HL-60 (cell line): Measurements from ENCODE around the gene RNASE13.

Experiments
- DNase-seq, 2 experiments: peaks; one replicate each; pipeline ENCODE4 v3.0.0-alpha.2; 2010 to 2020; ENCODE audit warnings: low read depth in 1 of 2, low spot score in 1 of 2
- H3K27ac ChIP-seq: fragments of 250-450 bp; sonication (Bioruptor Pico); replicated peaks from 2 replicates; pipeline ENCODE4 v1.5.1; 2020; ENCODE audit warnings: mild to moderate bottlenecking, moderate library complexity
- H3K27me3 ChIP-seq: fragments of 250-450 bp; sonication (Bioruptor Pico); 2 replicates; pipeline ENCODE4 v1.5.1; 2021; ENCODE audit warnings: mild to moderate bottlenecking, moderate library complexity; ENCODE audit not compliant: insufficient read depth, poor library complexity, severe bottlenecking
- H3K4me3 ChIP-seq: replicated peaks from 2 replicates; pipeline ENCODE4 v1.5.1; 2011; ENCODE audit warnings: mild to moderate bottlenecking, control low read depth, low read length; ENCODE audit not compliant: insufficient read depth
- CTCF ChIP-seq: IDR thresholded peaks from one replicate; pipeline ENCODE4 v1.5.1; 2011; ENCODE audit warnings: low read length, control low read depth, inconsistent platforms; ENCODE audit not compliant: insufficient read depth
- GABPA ChIP-seq: IDR thresholded peaks from 2 replicates; pipeline ENCODE4 v1.6.1; 2012; ENCODE audit warnings: low read depth
- POLR2AphosphoS5 ChIP-seq: IDR thresholded peaks from 2 replicates; pipeline ENCODE4 v1.6.1; 2012; ENCODE audit warnings: low read depth
- REST ChIP-seq: IDR thresholded peaks from 2 replicates; pipeline ENCODE4 v1.6.1; 2012; ENCODE audit warnings: low read depth; ENCODE audit not compliant: insufficient replicate concordance
- SPI1 ChIP-seq: IDR thresholded peaks from 2 replicates; pipeline ENCODE4 v1.6.1; 2012; ENCODE audit warnings: low read depth, mild to moderate bottlenecking, borderline replicate concordance

Gene RNASE13

GRCh38 chr14:21037156-21037555 is 2.5 kb upstream of the RNASE13 start:
- no peak overlapping the region for H3K27ac ChIP-seq
- no peak for DNase-seq
- H3K4me3 ChIP-seq, result no peak overlapping the region
- H3K27me3 ChIP-seq, result no peaks in the 10 kb centered on the region
- TF ChIP-seq POLR2AphosphoS5, result no peak
- TF ChIP-seq SPI1, result no peak
- TF ChIP-seq REST, result no peak
- no peak for TF ChIP-seq GABPA
- TF ChIP-seq CTCF, result no peak

GRCh38 chr14:21036751-21037150 is 2.1 kb upstream of the RNASE13 start:
- Histone ChIP-seq H3K27me3 (no peaks in the 10 kb centered on the region), H3K4me3 (no peak overlapping the region), H3K27ac (no peak overlapping the region)
- no peak for DNase-seq
- TF ChIP-seq POLR2AphosphoS5 (no peak), SPI1 (no peak)

- DNase-seq, result no peak
- Histone ChIP-seq H3K4me3 (no peak overlapping the region), H3K27ac (no peak overlapping the region), H3K27me3 (no peaks in the 10 kb centered on the region)
- TF ChIP-seq SPI1 (no peak), REST (no peak), POLR2AphosphoS5 (no peak), GABPA (no peak), CTCF (no peak)
Observed at GRCh38 chr14:21033133-21033698, 1.4 kb downstream of the RNASE13 start.

- no peaks in the 10 kb centered on the region for H3K27me3 ChIP-seq
- DNase-seq, result peak; percentile 54 to 84
- TF ChIP-seq CTCF (no peak), GABPA (no peak), REST (no peak), POLR2AphosphoS5 (no peak), SPI1 (no peak)
Observed at GRCh38 chr14:21032326-21033132, 2.1 kb downstream of the RNASE13 start.

More at GRCh38 chr14:21032326-21033132, 2.1 kb downstream of the RNASE13 start:
- no peak overlapping the region for H3K4me3 ChIP-seq
- no peak overlapping the region for H3K27ac ChIP-seq
